ENCODE results near the gene FGG.
A peak's percentile ranks its signal among the peaks of the same experiment; 100 is the strongest.

The FGG gene

DNA sequence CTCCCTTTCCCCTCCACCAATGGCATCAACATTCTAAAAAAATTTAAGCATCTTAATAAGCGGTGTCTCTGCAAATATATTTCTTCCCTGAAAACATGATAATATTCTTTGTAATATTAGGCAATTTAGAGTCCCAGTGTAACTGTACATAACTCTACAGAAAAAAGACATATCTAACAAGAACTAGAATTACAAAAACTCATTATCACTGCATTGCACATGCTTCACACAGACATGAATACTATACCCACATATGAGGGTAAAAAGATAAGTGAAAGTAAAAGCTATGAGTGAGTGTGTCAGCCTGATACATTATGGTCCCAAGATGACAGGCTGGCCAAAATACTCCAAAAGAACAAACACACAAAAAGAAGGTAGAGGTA lies 52.0 kb downstream of the FGG start:
- no peaks in the 10 kb centered on the region for H3K9me3 ChIP-seq (replicated peaks; ENCODE audit: insufficient read depth, low read length)
- no peaks in the 10 kb centered on the region for H3K27me3 ChIP-seq (replicated peaks; ENCODE audit: insufficient read depth, low read length)
- TF ChIP-seq, protein P1, sequence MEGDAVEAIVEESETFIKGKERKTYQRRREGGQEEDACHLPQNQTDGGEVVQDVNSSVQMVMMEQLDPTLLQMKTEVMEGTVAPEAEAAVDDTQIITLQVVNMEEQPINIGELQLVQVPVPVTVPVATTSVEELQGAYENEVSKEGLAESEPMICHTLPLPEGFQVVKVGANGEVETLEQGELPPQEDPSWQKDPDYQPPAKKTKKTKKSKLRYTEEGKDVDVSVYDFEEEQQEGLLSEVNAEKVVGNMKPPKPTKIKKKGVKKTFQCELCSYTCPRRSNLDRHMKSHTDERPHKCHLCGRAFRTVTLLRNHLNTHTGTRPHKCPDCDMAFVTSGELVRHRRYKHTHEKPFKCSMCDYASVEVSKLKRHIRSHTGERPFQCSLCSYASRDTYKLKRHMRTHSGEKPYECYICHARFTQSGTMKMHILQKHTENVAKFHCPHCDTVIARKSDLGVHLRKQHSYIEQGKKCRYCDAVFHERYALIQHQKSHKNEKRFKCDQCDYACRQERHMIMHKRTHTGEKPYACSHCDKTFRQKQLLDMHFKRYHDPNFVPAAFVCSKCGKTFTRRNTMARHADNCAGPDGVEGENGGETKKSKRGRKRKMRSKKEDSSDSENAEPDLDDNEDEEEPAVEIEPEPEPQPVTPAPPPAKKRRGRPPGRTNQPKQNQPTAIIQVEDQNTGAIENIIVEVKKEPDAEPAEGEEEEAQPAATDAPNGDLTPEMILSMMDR (IDR thresholded peaks at IDR 0.05; ENCODE audit: low read length), result no peak
- TF ChIP-seq EZH2 (optimal IDR thresholded peaks at IDR 0.05; ENCODE audit: low read depth, low read length) (no peak), EZH2phosphoT487 (IDR thresholded peaks at IDR 0.05; ENCODE audit: low read length) (no peak)
- H2AFZ ChIP-seq (ENCODE audit: low read length), result no peak overlapping the region
- no peak overlapping the region for H3K4me3 ChIP-seq (ENCODE audit: low read length)
- no peaks in the 10 kb centered on the region for H3K79me2 ChIP-seq (ENCODE audit: low read length)
- no peaks in the 10 kb centered on the region for H4K20me1 ChIP-seq (ENCODE audit: insufficient read depth, low read length)
- no peaks in the 10 kb centered on the region for H3K9me2 ChIP-seq (replicated peaks; ENCODE audit: insufficient read depth, low read length)
- H3F3A ChIP-seq (ENCODE audit: insufficient read depth, low read length), result no peaks in the 10 kb centered on the region
- no peak overlapping the region for H3K4me2 ChIP-seq (ENCODE audit: low read depth, low read length)
- H3K27ac ChIP-seq (ENCODE audit: low read length), result no peak overlapping the region
- no peak for DNase-seq
- no peaks in the 10 kb centered on the region for H3K4me1 ChIP-seq (ENCODE audit: low read length)
- H3K36me3 ChIP-seq (replicated peaks; ENCODE audit: insufficient read depth, low read length), result no peaks in the 10 kb centered on the region
- no peak overlapping the region for H3K9ac ChIP-seq (ENCODE audit: low read length)

DNA sequence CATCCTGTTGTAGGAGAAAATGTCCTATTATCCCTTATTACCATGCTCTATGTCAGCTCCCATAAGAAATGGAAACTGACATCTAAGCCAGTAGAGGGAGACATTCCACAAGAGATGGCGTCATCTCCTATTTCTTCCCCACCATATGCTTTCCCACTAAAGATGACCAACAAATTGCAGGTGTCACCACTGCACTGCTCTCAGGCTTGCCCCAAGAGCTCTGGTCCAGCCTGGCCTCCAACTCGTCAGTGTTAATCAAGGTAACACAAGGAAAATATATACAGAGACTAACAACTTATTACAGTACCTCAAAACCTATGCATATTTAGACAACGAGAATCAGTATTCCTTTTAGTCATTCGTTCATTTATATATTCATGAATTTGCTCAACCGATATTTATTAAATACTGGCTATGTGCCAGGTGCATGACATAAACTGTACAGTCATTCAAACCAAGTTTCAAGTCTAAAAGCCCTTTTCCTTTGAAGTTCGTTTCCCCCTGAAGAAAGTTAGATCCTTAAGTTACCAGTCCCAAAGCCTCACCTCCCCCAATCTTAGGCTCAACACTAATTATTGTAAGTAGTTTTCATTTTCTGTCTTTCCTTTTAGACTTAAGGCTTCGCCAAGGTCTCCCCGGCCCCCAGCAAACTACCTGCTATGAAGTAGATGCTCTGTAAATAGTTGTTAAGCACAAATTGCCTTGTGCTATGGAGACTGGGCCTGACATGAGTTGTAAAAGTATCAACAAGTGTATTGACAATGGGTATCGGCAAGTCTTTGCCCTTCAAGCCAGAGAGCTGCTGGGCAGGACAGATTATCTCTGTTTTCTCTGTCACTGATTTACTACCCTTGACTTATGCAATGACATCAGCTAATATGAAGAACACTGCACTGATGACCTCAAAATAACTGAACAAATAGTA lies 52.7 kb downstream of the FGG start:
- TF ChIP-seq, protein P1 (IDR thresholded peaks at IDR 0.05; ENCODE audit: low read length), result peak; percentile 72
- TF ChIP-seq EZH2 (optimal IDR thresholded peaks at IDR 0.05; ENCODE audit: low read depth, low read length) (no peak), EZH2phosphoT487 (IDR thresholded peaks at IDR 0.05; ENCODE audit: low read length) (no peak)
- H3K79me2 ChIP-seq (ENCODE audit: low read length), result no peaks in the 10 kb centered on the region
- H3K4me2 ChIP-seq (ENCODE audit: low read depth, low read length), result no peak overlapping the region
- no peaks in the 10 kb centered on the region for H3K9me2 ChIP-seq (replicated peaks; ENCODE audit: insufficient read depth, low read length)
- no peak overlapping the region for H3K4me3 ChIP-seq (ENCODE audit: low read length)
- no peak overlapping the region for H2AFZ ChIP-seq (ENCODE audit: low read length)
- H3K9ac ChIP-seq (ENCODE audit: low read length), result no peak overlapping the region
- no peaks in the 10 kb centered on the region for H3F3A ChIP-seq (ENCODE audit: insufficient read depth, low read length)
- H3K36me3 ChIP-seq (replicated peaks; ENCODE audit: insufficient read depth, low read length), result no peaks in the 10 kb centered on the region
- H4K20me1 ChIP-seq (ENCODE audit: insufficient read depth, low read length), result no peaks in the 10 kb centered on the region
- H3K27me3 ChIP-seq (replicated peaks; ENCODE audit: insufficient read depth, low read length), result no peaks in the 10 kb centered on the region
- H3K9me3 ChIP-seq (replicated peaks; ENCODE audit: insufficient read depth, low read length), result no peaks in the 10 kb centered on the region
- no peak overlapping the region for H3K27ac ChIP-seq (ENCODE audit: low read length)
- H3K4me1 ChIP-seq (ENCODE audit: low read length), result no peaks in the 10 kb centered on the region
- DNase-seq, result peak; percentile 37

DNA sequence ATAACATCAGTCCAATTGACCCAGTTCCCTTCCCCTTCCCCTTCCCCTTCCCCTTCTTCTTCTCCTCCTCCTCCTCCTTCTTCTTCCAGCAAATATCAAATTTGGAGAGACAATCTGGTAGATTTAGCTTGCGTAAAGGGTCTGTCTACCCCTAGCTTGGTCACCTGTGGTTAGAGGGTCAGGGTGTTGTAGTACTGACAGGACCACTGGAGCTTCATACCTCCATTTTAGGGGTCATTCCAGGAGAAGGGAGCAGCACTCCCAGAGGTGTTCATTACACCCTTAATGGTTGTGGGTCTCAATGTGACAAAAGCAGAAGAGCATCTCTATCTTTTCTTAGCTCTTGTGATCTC lies 53.3 kb downstream of the FGG start:
- Histone ChIP-seq H3K9ac (ENCODE audit: low read length) (no peak overlapping the region), H3K4me1 (ENCODE audit: low read length) (no peaks in the 10 kb centered on the region), H3K79me2 (ENCODE audit: low read length) (no peaks in the 10 kb centered on the region), H3K4me3 (ENCODE audit: low read length) (no peak overlapping the region), H4K20me1 (ENCODE audit: insufficient read depth, low read length) (no peaks in the 10 kb centered on the region), H3K4me2 (ENCODE audit: low read depth, low read length) (no peak overlapping the region), H3K9me2 (replicated peaks; ENCODE audit: insufficient read depth, low read length) (no peaks in the 10 kb centered on the region), H2AFZ (ENCODE audit: low read length) (no peak overlapping the region), H3K9me3 (replicated peaks; ENCODE audit: insufficient read depth, low read length) (no peaks in the 10 kb centered on the region), H3K27ac (ENCODE audit: low read length) (no peak overlapping the region), H3K27me3 (replicated peaks; ENCODE audit: insufficient read depth, low read length) (no peaks in the 10 kb centered on the region), H3F3A (ENCODE audit: insufficient read depth, low read length) (no peaks in the 10 kb centered on the region), H3K36me3 (replicated peaks; ENCODE audit: insufficient read depth, low read length) (no peaks in the 10 kb centered on the region)
- TF ChIP-seq, protein P1 (IDR thresholded peaks at IDR 0.05; ENCODE audit: low read length), result no peak
- TF ChIP-seq EZH2phosphoT487 (IDR thresholded peaks at IDR 0.05; ENCODE audit: low read length) (no peak), EZH2 (optimal IDR thresholded peaks at IDR 0.05; ENCODE audit: low read depth, low read length) (no peak)
- DNase-seq, result no peak

All from MM.1S (cell line).